K562 (cell line): ENCODE results near the gene ZNF775. TPM values are rescaled to one million over a fixed set of nuclear protein-coding genes. Genes with fewer than 3 reads are reported as not detected.

Experiments used
- ARNT ChIP-seq, 2 experiments: fragments of 450-650 bp; IDR thresholded peaks; 2 replicates each; pipeline ENCODE4 v1.6.1; 2016; ENCODE audit warnings: mild to moderate bottlenecking in 1 of 2
- BDP1 ChIP-seq: IDR thresholded peaks from 3 replicates; pipeline ENCODE4 v1.6.1; 2011; ENCODE audit not compliant: insufficient read length, insufficient read depth
- BHLHE40 ChIP-seq: IDR thresholded peaks from 2 replicates; pipeline ENCODE4 v1.6.1; 2011; ENCODE audit warnings: low read length, improper control_type of control experiment
- EHMT2 ChIP-seq: fragments of 450-650 bp; IDR thresholded peaks from 2 replicates; pipeline ENCODE4 v1.6.1; 2018; ENCODE audit warnings: antibody characterized with exemption
- ETV1 ChIP-seq: fragments of 450-650 bp; conservative IDR thresholded peaks from 2 replicates; pipeline ENCODE4 v1.6.1; 2016; ENCODE audit warnings: missing genetic modification characterization, control low read depth, low read depth, missing compliant biosample characterization
- MIER1 ChIP-seq: fragments of 450-650 bp; IDR thresholded peaks from 2 replicates; pipeline ENCODE4 v1.6.1; 2016; ENCODE audit warnings: antibody characterized with exemption, mild to moderate bottlenecking, low read depth
- MTA1 ChIP-seq: fragments of 450-650 bp; IDR thresholded peaks from 2 replicates; pipeline ENCODE4 v1.6.1; 2017; ENCODE audit warnings: borderline replicate concordance
- NBN ChIP-seq: fragments of 450-650 bp; IDR thresholded peaks from 2 replicates; pipeline ENCODE4 v1.6.1; 2016; ENCODE audit warnings: low read depth, mild to moderate bottlenecking
- NFXL1 ChIP-seq: fragments of 450-650 bp; formaldehyde crosslinking; IDR thresholded peaks from 2 replicates; pipeline ENCODE4 v1.4.0; 2021; ENCODE audit warnings: mild to moderate bottlenecking
- POLR2AphosphoS5 ChIP-seq: IDR thresholded peaks from 2 replicates; pipeline ENCODE4 v1.6.1; 2011; ENCODE audit warnings: mild to moderate bottlenecking, low read depth, low read length, moderate library complexity; ENCODE audit not compliant: control insufficient read depth, insufficient read depth
- POU5F1 ChIP-seq: fragments of 150-350 bp; IDR thresholded peaks from 2 replicates; pipeline ENCODE4 v1.6.1; 2014; ENCODE audit warnings: borderline replicate concordance, low read length, low read depth, mild to moderate bottlenecking; ENCODE audit not compliant: partially characterized antibody
- PTBP1 ChIP-seq: fragments of 200-400 bp; formaldehyde crosslinking; IDR thresholded peaks from 2 replicates; pipeline ENCODE4 v1.6.1; 2017; ENCODE audit warnings: low read depth, low read length
- PYGO2 ChIP-seq: fragments of 450-650 bp; IDR thresholded peaks from 2 replicates; pipeline ENCODE4 v1.6.1; 2016; ENCODE audit warnings: mild to moderate bottlenecking, missing genetic modification characterization, moderate library complexity, missing compliant biosample characterization
- RB1 ChIP-seq: fragments of 450-650 bp; IDR thresholded peaks from 2 replicates; pipeline ENCODE4 v1.6.1; 2017; ENCODE audit warnings: low read depth, mild to moderate bottlenecking
- SMARCC2 ChIP-seq: fragments of 450-650 bp; IDR thresholded peaks from 2 replicates; pipeline ENCODE4 v1.6.1; 2017; ENCODE audit warnings: antibody characterized with exemption, moderate library complexity, mild to moderate bottlenecking, low read depth
- TOE1 ChIP-seq, 2 experiments: fragments of 450-650 bp in 1 of 2; sonication (generic) in 1 of 2; formaldehyde crosslinking in 1 of 2; IDR thresholded peaks; 2 replicates each; pipeline versions ENCODE4 v1.7.1 to v1.8.0; 2016 to 2022; ENCODE audit warnings: borderline replicate concordance in 2 of 2, mild to moderate bottlenecking in 2 of 2, antibody characterized with exemption in 1 of 2, inconsistent platforms in 1 of 2, low read depth in 1 of 2, missing genetic modification reagents in 1 of 2, moderate library complexity in 1 of 2
- ZBTB8A ChIP-seq: fragments of 450-650 bp; IDR thresholded peaks from 2 replicates; pipeline ENCODE4 v1.6.1; 2018; ENCODE audit warnings: mild to moderate bottlenecking, moderate library complexity; ENCODE audit not compliant: partially characterized antibody
- ZFP36 ChIP-seq: fragments of 150-350 bp; IDR thresholded peaks from 2 replicates; pipeline ENCODE4 v1.6.1; 2018; ENCODE audit warnings: low read length, low read depth; ENCODE audit not compliant: partially characterized antibody
- ZNF263 ChIP-seq: sonication (generic); formaldehyde crosslinking; IDR thresholded peaks from 2 replicates; pipeline ENCODE4 v1.8.0; 2022; ENCODE audit warnings: mild to moderate bottlenecking, missing genetic modification reagents, borderline replicate concordance
- ZNF445 ChIP-seq: fragments of 250-450 bp; sonication (Bioruptor Pico); IDR thresholded peaks from 2 replicates; pipeline ENCODE4 v1.4.0; 2020; ENCODE audit warnings: low read depth, mild to moderate bottlenecking, moderate library complexity
- ZNF778 ChIP-seq: fragments of 450-650 bp; formaldehyde crosslinking; IDR thresholded peaks from 2 replicates; pipeline ENCODE4 v1.4.0; 2020; ENCODE audit warnings: mild to moderate bottlenecking, moderate library complexity
- polyA plus RNA-seq, 8 experiments: library from polyadenylated mRNA; depleted of rRNA in 4 of 8; stranded (reverse) in 5 of 8; unstranded in 3 of 8; fragments of >200 nt; fragmentation: Nextera tagmentation in 2 of 8; fragmentation: Illumina TruSeq in 1 of 8; extraction: Ambion mirVana in 2 of 8; extraction: Trizol in 1 of 8; gene quantifications; 2 replicates each; pipeline versions ENCODE4 v1.2.1 to v1.2.3, GENCODE V29; 2011 to 2014; ENCODE audit warnings: inconsistent platforms in 1 of 8, missing spikeins in 1 of 8
- total RNA-seq, 7 experiments: library from RNA; depleted of rRNA in 6 of 7; stranded (reverse); fragments of >200 nt in 6 of 7; fragmentation: Illumina TruSeq in 2 of 7; extraction: Trizol in 2 of 7; gene quantifications; 2 replicates each; pipeline versions ENCODE4 v1.2.1 to v1.2.3, GENCODE V29; 2011 to 2021; ENCODE audit warnings: low replicate concordance in 1 of 7
- TF ChIP-seq, protein P1 (sequence below), 2 experiments: fragments of 450-650 bp; conservative IDR thresholded peaks; 2 replicates each; pipeline ENCODE4 v1.6.1; 2017; ENCODE audit warnings: mild to moderate bottlenecking in 2 of 2, moderate library complexity in 2 of 2
- TF ChIP-seq, protein P2 (sequence below): IDR thresholded peaks from 3 replicates; pipeline ENCODE4 v1.6.1; 2011; ENCODE audit warnings: borderline replicate concordance, mild to moderate bottlenecking, moderate library complexity; ENCODE audit not compliant: insufficient read length; ENCODE audit errors: extremely low read depth

The ZNF775 gene
- total and polyA plus RNA-seq, 9 of the 15 experiments (the other 6 are each of a cell fraction or from before 2014, with no cell fraction given) = 0.04 to 18.7 (median 4.9) TPM

DNA sequence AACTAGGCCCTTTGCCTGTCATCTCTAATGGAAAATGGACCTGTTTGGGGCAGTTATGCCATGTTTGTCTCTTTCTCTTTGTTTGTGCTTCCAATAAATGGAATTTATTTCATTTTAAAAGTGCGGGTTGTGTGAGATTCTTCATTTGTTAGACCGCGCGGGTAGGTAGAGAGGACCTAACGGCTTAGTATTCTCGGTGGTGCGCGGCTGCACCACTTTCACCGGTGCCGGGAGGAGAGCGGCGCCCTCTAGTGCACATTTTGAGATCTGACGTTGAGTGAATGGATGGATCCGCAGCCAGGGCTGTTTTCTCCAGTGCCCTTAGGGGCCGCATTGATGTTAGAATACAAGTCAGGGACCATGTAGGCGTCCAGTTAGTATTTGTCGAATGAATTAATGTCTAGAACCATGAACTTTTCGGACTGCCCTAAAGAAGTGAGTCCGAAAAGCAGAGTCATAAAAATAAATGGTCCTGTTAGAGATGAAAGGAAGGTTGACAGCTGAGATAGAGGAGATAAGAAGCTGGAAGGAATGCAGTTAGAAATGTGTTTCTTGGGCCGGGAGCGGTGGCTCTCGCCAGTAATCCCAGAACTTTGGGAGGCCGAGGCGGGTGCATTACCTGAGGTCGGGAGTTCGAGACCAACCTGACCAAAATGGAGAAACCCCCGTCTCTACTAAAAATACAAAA is 42.0 kb downstream of the ZNF775 start (continued):
- TF ChIP-seq MIER1 (no peak), POU5F1 (no peak), SMARCC2 (no peak), RB1 (peak; percentile 93), PTBP1 (no peak), MTA1 (no peak), ETV1 (tag) (no peak), BDP1 (no peak), EHMT2 (no peak), PYGO2 (tag) (no peak), POLR2AphosphoS5 (no peak), NBN (peak; percentile 47; the same call in 1 of the 2 replicates), TOE1 (IDR thresholded peaks at IDR 0.05; ENCODE audit: borderline replicate concordance) (peak; percentile 59; the same call in 1 of the 2 replicates), TOE1 (CRISPR knock-in tag; IDR thresholded peaks at IDR 0.05; ENCODE audit: borderline replicate concordance, low read depth) (no peak), NFXL1 (no peak), ZFP36 (peak; percentile 41), BHLHE40 (peak; percentile 25; the same call in 1 of the 2 replicates), ARNT (IDR thresholded peaks at IDR 0.05) (peak in 1 of 2 experiments; percentile 85; a peak in 2 of 4 replicates), ZNF445 (CRISPR knock-in tag) (no peak), ZNF778 (CRISPR knock-in tag) (no peak), ZNF263 (CRISPR knock-in tag) (peak; percentile 48; the same call in 1 of the 2 replicates), ZBTB8A (no peak)
- TF ChIP-seq, protein P1, sequence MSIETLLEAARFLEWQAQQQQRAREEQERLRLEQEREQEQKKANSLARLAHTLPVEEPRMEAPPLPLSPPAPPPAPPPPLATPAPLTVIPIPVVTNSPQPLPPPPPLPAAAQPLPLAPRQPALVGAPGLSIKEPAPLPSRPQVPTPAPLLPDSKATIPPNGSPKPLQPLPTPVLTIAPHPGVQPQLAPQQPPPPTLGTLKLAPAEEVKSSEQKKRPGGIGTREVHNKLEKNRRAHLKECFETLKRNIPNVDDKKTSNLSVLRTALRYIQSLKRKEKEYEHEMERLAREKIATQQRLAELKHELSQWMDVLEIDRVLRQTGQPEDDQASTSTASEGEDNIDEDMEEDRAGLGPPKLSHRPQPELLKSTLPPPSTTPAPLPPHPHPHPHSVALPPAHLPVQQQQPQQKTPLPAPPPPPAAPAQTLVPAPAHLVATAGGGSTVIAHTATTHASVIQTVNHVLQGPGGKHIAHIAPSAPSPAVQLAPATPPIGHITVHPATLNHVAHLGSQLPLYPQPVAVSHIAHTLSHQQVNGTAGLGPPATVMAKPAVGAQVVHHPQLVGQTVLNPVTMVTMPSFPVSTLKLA (conservative IDR thresholded peaks at IDR 0.05) = no peak
- TF ChIP-seq, protein P2, sequence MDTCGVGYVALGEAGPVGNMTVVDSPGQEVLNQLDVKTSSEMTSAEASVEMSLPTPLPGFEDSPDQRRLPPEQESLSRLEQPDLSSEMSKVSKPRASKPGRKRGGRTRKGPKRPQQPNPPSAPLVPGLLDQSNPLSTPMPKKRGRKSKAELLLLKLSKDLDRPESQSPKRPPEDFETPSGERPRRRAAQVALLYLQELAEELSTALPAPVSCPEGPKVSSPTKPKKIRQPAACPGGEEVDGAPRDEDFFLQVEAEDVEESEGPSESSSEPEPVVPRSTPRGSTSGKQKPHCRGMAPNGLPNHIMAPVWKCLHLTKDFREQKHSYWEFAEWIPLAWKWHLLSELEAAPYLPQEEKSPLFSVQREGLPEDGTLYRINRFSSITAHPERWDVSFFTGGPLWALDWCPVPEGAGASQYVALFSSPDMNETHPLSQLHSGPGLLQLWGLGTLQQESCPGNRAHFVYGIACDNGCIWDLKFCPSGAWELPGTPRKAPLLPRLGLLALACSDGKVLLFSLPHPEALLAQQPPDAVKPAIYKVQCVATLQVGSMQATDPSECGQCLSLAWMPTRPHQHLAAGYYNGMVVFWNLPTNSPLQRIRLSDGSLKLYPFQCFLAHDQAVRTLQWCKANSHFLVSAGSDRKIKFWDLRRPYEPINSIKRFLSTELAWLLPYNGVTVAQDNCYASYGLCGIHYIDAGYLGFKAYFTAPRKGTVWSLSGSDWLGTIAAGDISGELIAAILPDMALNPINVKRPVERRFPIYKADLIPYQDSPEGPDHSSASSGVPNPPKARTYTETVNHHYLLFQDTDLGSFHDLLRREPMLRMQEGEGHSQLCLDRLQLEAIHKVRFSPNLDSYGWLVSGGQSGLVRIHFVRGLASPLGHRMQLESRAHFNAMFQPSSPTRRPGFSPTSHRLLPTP = no peak
